Measurements from ENCODE around the gene CCDC197.
A peak's percentile ranks its signal among the peaks of the same experiment; 100 is the strongest.

CCDC197 gene

GRCh38 chr14:93984987-93985410 is 12.1 kb upstream of the CCDC197 start:
- Histone ChIP-seq H3K27me3 (ENCODE audit: insufficient read depth, poor library complexity, severe bottlenecking) (no peaks in the 10 kb centered on the region), H3K9me3 (ENCODE audit: severe bottlenecking) (no peaks in the 10 kb centered on the region), H3K27ac (ENCODE audit: poor library complexity, severe bottlenecking) (no peak overlapping the region), H3K4me1 (ENCODE audit: insufficient read depth, poor library complexity, severe bottlenecking) (peaks cover 4% of the 10 kb centered on the region), H3K4me3 (ENCODE audit: severe bottlenecking) (no peak overlapping the region), H3K36me3 (ENCODE audit: low read depth) (no peaks in the 10 kb centered on the region)
- TF ChIP-seq CTCF (IDR thresholded peaks at IDR 0.05; ENCODE audit: poor library complexity, severe bottlenecking) = peak; percentile 43
- DNase-seq (ENCODE audit: low spot score) = no peak
- peak; percentile 37; the same call in 2 of the 3 replicates for ATAC-seq (ENCODE audit: low read depth)

GRCh38 chr14:93986955-93987354 is 10.1 kb upstream of the CCDC197 start:
- Histone ChIP-seq H3K27ac (ENCODE audit: poor library complexity, severe bottlenecking) (no peak overlapping the region), H3K36me3 (ENCODE audit: low read depth) (no peaks in the 10 kb centered on the region), H3K4me3 (ENCODE audit: severe bottlenecking) (no peak overlapping the region), H3K27me3 (ENCODE audit: insufficient read depth, poor library complexity, severe bottlenecking) (no peaks in the 10 kb centered on the region), H3K4me1 (ENCODE audit: insufficient read depth, poor library complexity, severe bottlenecking) (peaks cover 4% of the 10 kb centered on the region), H3K9me3 (ENCODE audit: severe bottlenecking) (no peaks in the 10 kb centered on the region)
- TF ChIP-seq CTCF (IDR thresholded peaks at IDR 0.05; ENCODE audit: poor library complexity, severe bottlenecking) = no peak
- peak; percentile 15; the same call in 1 of the 3 replicates for ATAC-seq (ENCODE audit: low read depth)
- no peak for DNase-seq (ENCODE audit: low spot score)

GRCh38 chr14:93987376-93987775 is 9.7 kb upstream of the CCDC197 start:
- no peaks in the 10 kb centered on the region for H3K36me3 ChIP-seq (ENCODE audit: low read depth)
- no peaks in the 10 kb centered on the region for H3K27me3 ChIP-seq (ENCODE audit: insufficient read depth, poor library complexity, severe bottlenecking)
- peaks cover 4% of the 10 kb centered on the region for H3K4me1 ChIP-seq (ENCODE audit: insufficient read depth, poor library complexity, severe bottlenecking)
- TF ChIP-seq CTCF (IDR thresholded peaks at IDR 0.05; ENCODE audit: poor library complexity, severe bottlenecking) = no peak
- DNase-seq (ENCODE audit: low spot score) = peak; percentile 38
- no peak overlapping the region for H3K27ac ChIP-seq (ENCODE audit: poor library complexity, severe bottlenecking)
- no peak overlapping the region for H3K4me3 ChIP-seq (ENCODE audit: severe bottlenecking)
- no peaks in the 10 kb centered on the region for H3K9me3 ChIP-seq (ENCODE audit: severe bottlenecking)
- peak; percentile 26; the same call in 2 of the 3 replicates for ATAC-seq (ENCODE audit: low read depth)

GRCh38 chr14:93987815-93988476 is 9.2 kb upstream of the CCDC197 start:
- peaks cover 4% of the 10 kb centered on the region for H3K4me1 ChIP-seq (ENCODE audit: insufficient read depth, poor library complexity, severe bottlenecking)
- no peak overlapping the region for H3K27ac ChIP-seq (ENCODE audit: poor library complexity, severe bottlenecking)
- H3K27me3 ChIP-seq (ENCODE audit: insufficient read depth, poor library complexity, severe bottlenecking) = no peaks in the 10 kb centered on the region
- DNase-seq (ENCODE audit: low spot score) = peak; percentile 49
- no peak for TF ChIP-seq CTCF (IDR thresholded peaks at IDR 0.05; ENCODE audit: poor library complexity, severe bottlenecking)
- no peak overlapping the region for H3K4me3 ChIP-seq (ENCODE audit: severe bottlenecking)
- H3K9me3 ChIP-seq (ENCODE audit: severe bottlenecking) = no peaks in the 10 kb centered on the region
- no peak for ATAC-seq (ENCODE audit: low read depth)
- H3K36me3 ChIP-seq (ENCODE audit: low read depth) = no peaks in the 10 kb centered on the region

- Histone ChIP-seq H3K36me3 (ENCODE audit: low read depth) (no peaks in the 10 kb centered on the region), H3K4me3 (ENCODE audit: severe bottlenecking) (no peak overlapping the region), H3K27me3 (ENCODE audit: insufficient read depth, poor library complexity, severe bottlenecking) (no peaks in the 10 kb centered on the region), H3K4me1 (ENCODE audit: insufficient read depth, poor library complexity, severe bottlenecking) (peaks cover 6% of the 10 kb centered on the region), H3K27ac (ENCODE audit: poor library complexity, severe bottlenecking) (no peak overlapping the region), H3K9me3 (ENCODE audit: severe bottlenecking) (no peaks in the 10 kb centered on the region)
- ATAC-seq (ENCODE audit: low read depth) (no peak), DNase-seq (ENCODE audit: low spot score) (no peak)
- TF ChIP-seq CTCF (IDR thresholded peaks at IDR 0.05; ENCODE audit: poor library complexity, severe bottlenecking) = no peak
These were observed 7.2 kb upstream of the CCDC197 start for GRCh38 chr14:93989939-93990338.
